ENCODE data around the gene REPS2.
"Not testable (repeated sequence)": the region's sequence is repeated elsewhere in the genome, so short reads cannot be mapped to it uniquely, and the experiment has no call there.

Gene REPS2

DNA sequence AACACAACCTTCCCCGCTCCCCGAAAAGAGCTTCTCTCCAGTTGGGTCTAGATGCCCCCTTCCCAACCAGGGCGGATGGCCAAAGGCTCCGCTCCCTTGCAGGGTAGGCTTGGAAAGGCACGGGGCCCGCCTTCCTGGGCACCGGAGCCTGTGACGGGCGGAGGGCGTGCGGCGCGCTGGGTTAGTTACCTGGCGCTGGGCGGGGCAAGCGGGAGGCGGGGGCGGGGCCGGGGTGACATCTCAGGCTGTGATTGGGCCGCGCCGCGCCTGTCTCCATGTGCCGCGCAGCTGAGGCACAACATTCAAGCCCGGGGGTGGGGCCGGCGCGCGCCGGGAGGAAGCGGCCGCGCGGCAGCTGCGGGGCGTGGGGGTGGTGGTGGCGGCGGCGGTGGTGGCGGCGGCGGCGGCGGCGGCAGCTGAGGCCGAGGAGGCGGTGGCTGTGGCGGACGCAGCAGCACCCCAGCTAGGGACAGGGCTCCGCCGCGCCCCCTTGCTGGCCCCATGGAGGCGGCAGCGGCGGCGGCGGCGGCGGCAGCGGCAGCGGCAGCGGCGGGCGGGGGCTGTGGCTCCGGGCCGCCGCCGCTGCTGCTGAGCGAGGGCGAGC, at the start of gene REPS2:
Gene REPS2 (plus strand): TSS at position 298 of the 604 bp plus-strand sequence. CDS start 204 bp downstream, at position 502.
- peak; percentile 71 for DNase-seq

- DNase-seq = no peak
These were observed 49.0 kb upstream of the REPS2 start for GRCh38 chrX:16897445-16897844.

GRCh38 chrX:16903274-16904022, 43.0 kb upstream of the REPS2 start:
- DNase-seq = no peak

- no peak for DNase-seq
These were observed 36.1 kb upstream of the REPS2 start for GRCh38 chrX:16910376-16910775.

DNA sequence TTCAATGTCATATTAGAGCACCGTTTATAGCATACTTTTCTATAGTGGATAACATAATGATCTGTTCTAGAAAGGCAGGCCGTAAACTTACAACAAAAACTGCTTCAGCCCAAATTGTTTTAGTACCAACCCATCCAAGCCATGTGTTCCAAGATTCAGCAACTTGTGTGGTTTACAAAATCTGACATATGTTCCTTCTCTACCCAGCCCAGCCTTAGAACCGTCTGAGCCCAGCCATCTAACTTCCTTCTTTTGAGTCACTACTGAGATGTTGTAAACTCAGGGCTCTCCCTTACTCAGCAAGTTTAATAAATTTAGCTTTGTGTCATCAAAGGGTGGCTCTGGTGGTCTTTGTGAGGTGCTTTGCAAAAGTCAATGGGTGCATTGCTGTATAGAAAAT, 32.4 kb upstream of the REPS2 start:
- no peak for DNase-seq

DNA sequence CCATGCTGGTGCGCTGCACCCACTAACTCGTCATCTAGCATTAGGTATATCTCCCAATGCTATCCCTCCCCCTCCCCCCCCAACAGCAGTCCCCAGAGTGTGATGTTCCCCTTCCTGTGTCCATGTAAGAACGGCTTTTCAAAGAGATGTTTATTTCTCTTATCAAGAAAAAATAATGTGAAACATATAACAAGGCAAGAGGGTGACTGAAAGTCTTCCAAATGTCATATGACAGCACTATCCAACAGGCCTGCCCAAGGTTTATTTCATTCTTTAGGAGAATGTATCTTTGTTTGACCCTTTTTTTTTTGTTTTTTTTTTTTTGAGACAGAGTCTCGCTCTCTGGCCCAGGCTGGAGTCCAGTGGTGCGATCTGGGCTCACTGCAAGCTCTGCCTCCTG, 29.9 kb upstream of the REPS2 start:
- DNase-seq = no peak

GRCh38 chrX:16917120-16917519, 29.3 kb upstream of the REPS2 start:
- no peak for DNase-seq

- DNase-seq = no peak
These were observed 27.5 kb upstream of the REPS2 start for GRCh38 chrX:16918979-16919378.

DNA sequence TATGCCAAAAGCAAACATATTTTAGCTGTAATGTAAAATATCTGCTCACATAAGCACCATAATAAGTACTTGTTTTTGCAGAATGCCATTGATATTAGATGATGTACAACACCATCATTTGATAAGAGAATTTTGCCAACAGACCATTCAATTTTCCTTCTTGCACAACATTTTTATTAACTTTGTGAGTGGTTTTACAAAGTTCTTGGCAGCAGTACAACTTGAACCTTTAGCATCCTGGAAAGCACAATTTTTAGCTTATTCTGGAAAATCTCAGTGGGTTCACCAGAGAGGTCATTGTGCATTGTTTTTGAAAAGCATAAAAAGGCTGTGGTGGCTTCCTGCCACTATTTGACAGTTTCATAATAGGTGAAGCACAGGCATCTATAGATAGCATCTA, 26.4 kb upstream of the REPS2 start:
- DNase-seq = no peak

DNA sequence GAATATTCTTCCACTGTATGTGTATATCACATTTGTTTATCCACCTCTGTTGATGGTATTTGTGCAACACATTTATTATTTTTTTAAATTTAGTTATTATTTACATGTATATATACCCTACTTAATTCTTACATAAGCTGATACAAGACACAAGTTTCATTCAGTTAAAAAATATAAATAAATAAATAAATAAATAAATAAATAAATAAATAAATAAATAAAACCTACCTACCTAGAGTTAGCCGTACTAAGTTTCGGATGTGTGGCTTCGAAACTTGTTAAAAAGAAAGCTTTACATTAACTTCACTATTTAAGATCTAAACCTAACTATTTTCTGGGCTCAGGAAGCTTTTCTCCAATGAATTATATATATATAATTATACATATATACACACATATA, 23.3 kb upstream of the REPS2 start:
- no peak for DNase-seq

- DNase-seq = no peak
These were observed 21.6 kb upstream of the REPS2 start for GRCh38 chrX:16924631-16925480.

GRCh38 chrX:16930392-16930791, 16.1 kb upstream of the REPS2 start:
- DNase-seq = no peak

DNA sequence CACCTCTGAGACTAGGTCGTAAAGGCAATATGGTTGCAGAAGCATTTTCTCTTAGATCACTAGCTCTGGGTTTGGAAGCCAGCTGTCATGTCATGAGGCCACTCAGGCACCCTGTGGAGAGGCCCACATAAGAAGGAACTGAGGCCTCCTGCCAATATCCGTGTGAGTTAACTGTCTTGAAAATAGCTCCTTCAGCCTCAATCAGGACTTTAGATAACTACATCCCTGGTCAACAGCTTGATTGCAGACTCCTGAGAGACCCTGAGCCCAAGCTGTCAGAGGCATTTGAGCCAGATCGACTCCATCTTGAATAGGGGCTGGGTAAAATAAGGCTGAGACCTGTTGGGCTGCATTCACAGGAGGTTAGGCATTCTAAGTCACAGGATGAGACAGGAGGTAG, 15.1 kb upstream of the REPS2 start:
- no peak for DNase-seq

- no peak for DNase-seq
These were observed 14.4 kb upstream of the REPS2 start for GRCh38 chrX:16931855-16932575.

DNA sequence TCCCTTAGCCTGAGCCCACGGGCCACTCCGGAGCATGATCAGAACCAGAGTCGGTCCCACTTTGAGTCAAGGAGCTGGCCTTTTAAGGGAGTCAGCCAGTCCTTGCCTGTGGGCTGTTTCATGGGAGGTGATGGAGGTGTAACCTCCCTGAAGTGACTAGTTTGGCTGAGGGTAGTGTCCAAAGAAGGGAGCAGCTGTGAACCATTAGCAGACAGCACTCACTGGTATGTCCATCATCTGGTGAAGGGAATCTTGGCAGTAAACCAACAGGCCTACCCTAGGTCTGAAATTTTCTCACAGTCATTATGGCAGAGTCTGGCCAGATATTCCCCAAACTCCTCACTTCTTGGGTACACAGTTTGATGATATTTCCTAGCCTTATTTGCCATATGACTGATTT, 12.3 kb upstream of the REPS2 start:
- DNase-seq = no peak

DNA sequence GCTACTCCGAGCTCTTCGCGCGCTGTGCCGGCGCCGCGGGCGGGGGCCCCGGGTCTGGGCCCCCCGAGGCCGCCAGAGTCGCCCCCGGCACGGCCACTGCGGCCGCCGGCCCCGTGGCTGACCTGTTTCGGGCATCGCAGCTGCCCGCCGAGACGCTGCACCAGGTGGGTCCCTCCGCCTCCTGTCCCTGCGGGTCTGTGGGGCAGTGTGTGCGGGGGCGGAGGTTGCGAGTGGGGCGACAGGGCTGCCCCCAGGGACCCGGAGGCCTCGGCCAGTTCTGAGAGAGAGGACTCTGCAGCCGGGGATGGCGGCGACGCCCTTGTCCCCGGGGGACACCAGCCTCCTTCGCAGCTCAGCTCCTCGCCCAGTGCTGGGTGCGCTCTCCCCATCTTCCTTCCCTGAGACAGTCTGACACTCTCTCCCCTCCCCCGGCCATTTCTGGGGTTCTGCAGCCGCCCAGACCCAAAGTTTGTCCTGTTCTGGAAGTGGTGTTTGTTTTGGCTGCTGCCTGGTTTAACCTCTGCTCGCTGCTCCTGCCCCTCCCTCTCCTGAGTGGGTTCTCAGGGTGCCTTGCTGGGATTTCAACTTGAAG, 609 bp downstream of the REPS2 start:
- DNase-seq = no peak

GRCh38 chrX:16950423-16950822, 4.0 kb downstream of the REPS2 start:
- DNase-seq = no peak

GRCh38 chrX:16953606-16954211, 7.3 kb downstream of the REPS2 start:
- no peak for DNase-seq

DNA sequence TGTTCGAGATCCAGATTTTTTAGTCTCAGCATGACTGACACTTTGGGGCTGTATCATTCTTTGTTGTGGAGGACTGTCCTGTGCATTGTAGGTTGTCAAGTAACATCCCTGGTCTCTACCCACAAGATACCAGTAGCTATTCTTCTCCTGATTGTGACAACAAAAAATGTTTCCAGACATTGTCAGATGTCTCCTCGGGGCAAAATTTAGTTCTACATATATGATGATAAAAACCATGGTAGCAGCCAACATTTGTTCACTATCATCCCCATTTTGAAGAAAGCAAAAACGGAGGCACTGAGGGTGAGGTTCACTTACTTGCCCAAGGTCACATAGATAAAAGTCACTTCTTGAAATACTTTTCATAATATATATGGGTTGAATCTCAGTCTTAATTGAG, 11.3 kb downstream of the REPS2 start:
- no peak for DNase-seq

DNA sequence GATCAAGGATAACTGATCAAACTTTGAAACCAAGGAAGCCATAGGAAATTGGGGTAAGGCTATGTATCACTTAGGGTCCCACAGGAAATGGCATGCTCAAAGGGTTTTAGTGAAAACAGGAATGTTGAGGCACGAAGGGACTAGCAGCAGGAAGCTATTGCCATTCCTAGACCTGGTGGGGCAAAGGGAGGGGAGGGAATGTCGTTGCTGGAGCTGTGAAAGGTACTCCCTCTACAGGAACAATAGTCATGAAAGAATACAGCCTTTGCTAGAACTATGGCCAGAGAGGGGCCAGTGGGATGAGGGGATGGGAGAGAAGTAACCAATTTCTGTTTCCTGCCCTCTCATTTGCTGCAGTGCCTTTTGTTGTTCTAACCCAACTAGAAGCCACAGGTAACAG, 11.9 kb downstream of the REPS2 start:
- DNase-seq = no peak

DNA sequence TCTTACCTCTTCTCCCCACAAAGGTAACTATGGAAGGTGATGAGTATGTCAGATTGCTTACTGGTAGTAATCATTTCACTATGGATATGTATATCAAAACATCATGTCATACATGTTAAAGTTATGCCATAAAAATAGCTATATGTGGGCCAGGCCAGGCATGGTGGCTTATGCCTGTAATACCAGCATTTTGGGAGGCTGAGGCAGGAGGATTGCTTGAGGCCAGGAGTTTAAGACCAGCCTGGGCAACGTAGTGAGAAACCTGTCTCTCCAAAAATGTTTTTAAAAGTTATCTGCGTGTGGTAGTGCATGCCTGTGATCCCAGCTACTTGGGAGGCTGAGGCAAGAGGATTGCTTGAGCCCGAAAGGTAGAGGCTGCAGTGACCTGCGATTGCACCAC, 16.2 kb downstream of the REPS2 start:
- DNase-seq = not testable (repeated sequence)

DNA sequence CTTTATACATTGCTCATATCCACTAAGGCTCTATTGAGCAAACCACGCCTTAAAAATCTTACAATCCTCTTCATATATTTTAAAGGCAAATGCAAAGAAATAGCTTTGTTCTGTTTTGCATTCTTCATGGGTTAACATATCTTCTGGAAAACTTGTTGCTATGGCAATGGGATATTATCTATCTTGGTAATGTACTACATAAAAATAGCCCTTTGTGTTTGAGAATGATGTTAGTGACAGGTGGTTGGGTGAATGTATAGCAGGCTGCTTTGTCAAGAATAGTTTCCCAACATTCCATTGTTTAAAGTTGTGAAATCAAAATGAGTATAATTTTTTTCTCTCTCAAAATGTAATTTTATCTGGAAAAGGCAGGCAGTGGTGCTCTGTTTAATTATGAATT, 16.8 kb downstream of the REPS2 start:
- no peak for DNase-seq
